GM12878 (cell line): ENCODE data around the gene EYS. TPM values are rescaled to one million over a fixed set of nuclear protein-coding genes. Genes with fewer than 3 reads are reported as not detected.

ENCODE experiments used
- ATAC-seq: fragments of 200-7000 bp; cut with Tn5 transposase; 3 replicates; pipeline ENCODE4 v1.9.1; 2020; ENCODE audit warnings: mild to moderate bottlenecking, moderate library complexity
- BruUV-seq: library from RNA; stranded (reverse); fragments of 400-500 nt; replicated peaks from 2 replicates; lab custom pipeline; 2021; lab: Mats Ljungman, UMichigan
- CTCF ChIA-PET: fragments of 300-600 bp; sonication (Branson Sonifier 250); formaldehyde crosslinking; extraction: SDS; loops from one replicate; lab custom pipeline; 2021; ENCODE audit warnings: inconsistent platforms; lab: Yijun Ruan, JAX
- POLR2A ChIA-PET: fragments of 350-600 bp; formaldehyde crosslinking; extraction: SDS; loops from one replicate; lab custom pipeline; 2021; ENCODE audit warnings: inconsistent platforms; lab: Charles Lee
- RAD21 ChIA-PET: fragments of 300-600 bp; sonication (Branson Sonifier 250); formaldehyde crosslinking; loops from one replicate; lab custom pipeline; 2023; ENCODE audit warnings: antibody characterized with exemption; ENCODE audit not compliant: unreplicated experiment; lab: Charles Lee
- SMC1A ChIA-PET: fragments of 300-600 bp; sonication (Branson Sonifier 250); formaldehyde crosslinking; loops from one replicate; lab custom pipeline; 2023; ENCODE audit not compliant: unreplicated experiment, uncharacterized antibody; lab: Charles Lee
- DNase-seq: peaks from one replicate; pipeline ENCODE4 v3.0.0-alpha.2; 2011; ENCODE audit warnings: low read depth, low spot score
- FAIRE-seq: peaks from 3 replicates; lab custom pipeline; 2011; peaks lifted over from hg19 to GRCh38; lab: Jason Lieb, UNC
- H2AFZ ChIP-seq: 2 replicates; pipeline ENCODE4 v1.6.0; 2011; ENCODE audit warnings: low read depth, low read length, control low read depth; ENCODE audit not compliant: control insufficient read depth
- H3K27ac ChIP-seq: 2 replicates; pipeline ENCODE4 v1.5.1; 2011; ENCODE audit warnings: control low read depth; ENCODE audit not compliant: control insufficient read depth, insufficient read depth
- H3K27me3 ChIP-seq, 2 experiments: replicated peaks in 1 of 2; 2 replicates each; pipeline versions ENCODE4 v1.6.0 to v1.6.1; 2011; ENCODE audit warnings: low read length in 1 of 2; ENCODE audit not compliant: control insufficient read depth in 2 of 2, insufficient read depth in 2 of 2
- H3K36me3 ChIP-seq, 2 experiments: 2 replicates each; pipeline ENCODE4 v1.5.1; 2011; ENCODE audit warnings: low read length in 1 of 2; ENCODE audit not compliant: control insufficient read depth in 2 of 2, insufficient read depth in 2 of 2
- H3K4me1 ChIP-seq: 2 replicates; pipeline ENCODE4 v1.6.1; 2011; ENCODE audit warnings: mild to moderate bottlenecking, low read length, moderate library complexity, mixed read lengths; ENCODE audit not compliant: control insufficient read depth, insufficient read depth
- H3K4me2 ChIP-seq: 2 replicates; pipeline ENCODE4 v1.6.0; 2011; ENCODE audit warnings: control low read depth; ENCODE audit not compliant: control insufficient read depth, insufficient read depth
- H3K4me3 ChIP-seq: fragments of 200-600 bp; sonication (generic); 2 replicates; pipeline ENCODE4 v1.5.1; 2016
- H3K79me2 ChIP-seq: 2 replicates; pipeline ENCODE4 v1.6.0; 2011; ENCODE audit warnings: low read length; ENCODE audit not compliant: control insufficient read depth, insufficient read depth
- H3K9ac ChIP-seq: 2 replicates; pipeline ENCODE4 v1.8.0; 2011; ENCODE audit warnings: low read length, control low read depth, mixed read lengths; ENCODE audit not compliant: control insufficient read depth, insufficient read depth
- H3K9me3 ChIP-seq: replicated peaks from 3 replicates; pipeline ENCODE4 v1.5.1; 2011; ENCODE audit warnings: mild to moderate bottlenecking, low read length; ENCODE audit not compliant: control insufficient read depth, insufficient read depth
- H4K20me1 ChIP-seq: 2 replicates; pipeline ENCODE4 v1.6.0; 2011; ENCODE audit not compliant: control insufficient read depth, insufficient read depth
- BRCA1 ChIP-seq: IDR thresholded peaks from 2 replicates; pipeline ENCODE4 v1.6.1; 2011; ENCODE audit warnings: low read depth, low read length, improper control_type of control experiment
- CBX3 ChIP-seq: fragments of 200-600 bp; sonication (generic); IDR thresholded peaks from 2 replicates; pipeline ENCODE4 v1.6.1; 2016; ENCODE audit warnings: low read depth, borderline replicate concordance
- CEBPB ChIP-seq, 2 experiments: fragments of 150-350 bp in 1 of 2; IDR thresholded peaks; 2 replicates each; pipeline ENCODE4 v1.6.1; 2012 to 2014; ENCODE audit warnings: low read depth in 2 of 2, low read length in 2 of 2, borderline replicate concordance in 1 of 2, inconsistent platforms in 1 of 2
- CHD4 ChIP-seq: fragments of 200-600 bp; sonication (generic); IDR thresholded peaks from 2 replicates; pipeline ENCODE4 v1.6.1; 2016; ENCODE audit warnings: mild to moderate bottlenecking
- FOS ChIP-seq: IDR thresholded peaks from 3 replicates; pipeline ENCODE4 v1.6.1; 2011; ENCODE audit warnings: borderline replicate concordance; ENCODE audit not compliant: insufficient read length; ENCODE audit errors: extremely low read depth
- FOXM1 ChIP-seq: IDR thresholded peaks from 2 replicates; pipeline ENCODE4 v1.6.1; 2012; ENCODE audit warnings: low read depth, mild to moderate bottlenecking, inconsistent platforms, low read length, moderate library complexity
- HDAC6 ChIP-seq: fragments of 200-600 bp; sonication (generic); IDR thresholded peaks from one replicate; pipeline ENCODE4 v1.8.0; 2017; ENCODE audit warnings: antibody characterized with exemption; ENCODE audit not compliant: unreplicated experiment
- IKZF2 ChIP-seq, 2 experiments: fragments of 450-650 bp; IDR thresholded peaks; 2 replicates each; pipeline ENCODE4 v1.6.1; 2017; ENCODE audit warnings: mild to moderate bottlenecking in 2 of 2, moderate library complexity in 2 of 2
- KLF5 ChIP-seq: fragments of 450-650 bp; IDR thresholded peaks from 2 replicates; pipeline ENCODE4 v1.6.1; 2014; ENCODE audit warnings: mild to moderate bottlenecking; ENCODE audit not compliant: partially characterized antibody
- MTA2 ChIP-seq: fragments of 450-650 bp; IDR thresholded peaks from 2 replicates; pipeline ENCODE4 v1.6.1; 2016; ENCODE audit warnings: low read depth, mild to moderate bottlenecking, moderate library complexity
- MTA3 ChIP-seq: IDR thresholded peaks from 2 replicates; pipeline ENCODE4 v1.6.1; 2012; ENCODE audit warnings: low read length, inconsistent platforms, borderline replicate concordance
- NFXL1 ChIP-seq: fragments of 450-650 bp; IDR thresholded peaks from 2 replicates; pipeline ENCODE4 v1.6.1; 2017; ENCODE audit warnings: antibody characterized with exemption, mild to moderate bottlenecking, borderline replicate concordance
- PML ChIP-seq: IDR thresholded peaks from 2 replicates; pipeline ENCODE4 v1.6.1; 2012; ENCODE audit warnings: low read length, inconsistent platforms
- RB1 ChIP-seq: fragments of 450-650 bp; formaldehyde crosslinking; IDR thresholded peaks from 2 replicates; pipeline ENCODE4 v1.6.1; 2017; ENCODE audit warnings: mild to moderate bottlenecking, borderline replicate concordance
- ZNF217 ChIP-seq: fragments of 450-650 bp; IDR thresholded peaks from 2 replicates; pipeline ENCODE4 v1.6.1; 2017; ENCODE audit warnings: antibody characterized with exemption, mild to moderate bottlenecking
- ZNF24 ChIP-seq: fragments of 450-650 bp; IDR thresholded peaks from 2 replicates; pipeline ENCODE4 v1.6.1; 2017; ENCODE audit warnings: antibody characterized with exemption, mild to moderate bottlenecking
- ZNF274 ChIP-seq: IDR thresholded peaks from one replicate; pipeline ENCODE4 v1.8.0; 2011; ENCODE audit not compliant: insufficient read length, insufficient read depth
- WGBS: methylation state at CpG from one replicate; pipeline ENCODE4 v1.1.6; 2016; ENCODE audit warnings: low lambda C conversion rate; ENCODE audit not compliant: insufficient replicate concordance, insufficient coverage; ENCODE audit errors: missing lambda C conversion rate; 5-methylcytosine and 5-hydroxymethylcytosine counted together
- in situ Hi-C: fragments of 300-500 bp; cut with MboI; formaldehyde crosslinking; loops from 9 replicates; pipeline ENCODE4 v1.14.3; 2018; ENCODE audit warnings: mixed read lengths
- intact Hi-C: fragments of 100-400 bp; cut with micrococcal nuclease; formaldehyde crosslinking; loops from one replicate; pipeline ENCODE4 v1.14.2; 2022; ENCODE audit not compliant: unreplicated experiment
- polyA plus RNA-seq, 11 experiments: library from polyadenylated mRNA; depleted of rRNA in 4 of 11; unstranded in 6 of 11; stranded (reverse) in 5 of 11; fragments of >200 nt; fragmentation: Nextera tagmentation in 4 of 11; fragmentation: Illumina TruSeq in 1 of 11; extraction: Ambion mirVana in 4 of 11; extraction: Trizol in 1 of 11; gene quantifications; 1 replicate in 1 of 11; 2 replicates in 10 of 11; pipeline versions ENCODE4 v1.2.1 to v1.2.3, GENCODE V29; 2011 to 2016; ENCODE audit warnings: inconsistent platforms in 2 of 11, missing spikeins in 2 of 11, low read depth in 1 of 11
- total RNA-seq, 4 experiments: library from RNA; depleted of rRNA in 3 of 4; stranded (reverse); fragments of >200 nt in 3 of 4; fragmentation: Illumina TruSeq in 1 of 4; extraction: Trizol in 1 of 4; gene quantifications; 2 replicates each; pipeline versions ENCODE4 v1.2.1 to v1.2.3, GENCODE V29; 2013 to 2021

Gene EYS
- total and polyA plus RNA-seq, 10 of the 15 experiments (the other 5 are each of a cell fraction or from before 2014, with no cell fraction given), result under 0.01 to 0.14 (median 0.02) TPM; not detected in 1

- TF ChIP-seq ZNF274, result no peak
- TF ChIP-seq FOS, result no peak
- no peak for TF ChIP-seq RB1
- TF ChIP-seq ZNF217, result no peak
- no peak for TF ChIP-seq FOXM1
- no peak for TF ChIP-seq IKZF2 (IDR thresholded peaks at IDR 0.05)
- no peak for TF ChIP-seq KLF5
- no peak for TF ChIP-seq BRCA1
- no peak for TF ChIP-seq MTA3
These were observed 1509.8 kb downstream of the EYS start (continued) for GRCh38 chr6:64197246-64197645.

GRCh38 chr6:64186592-64186991 lies 1520.4 kb downstream of the EYS start:
- WGBS, result 51% methylated on average over 8 of the region's 8 CpGs
- Histone ChIP-seq H3K36me3 (no peaks in the 10 kb centered on the region), H2AFZ (no peak overlapping the region), H3K4me1 (no peaks in the 10 kb centered on the region), H3K9ac (no peak overlapping the region), H3K79me2 (no peaks in the 10 kb centered on the region), H3K4me3 (no peak overlapping the region), H3K9me3 (no peaks in the 10 kb centered on the region; the same call in 2 of the 3 replicates), H3K27me3 (no peaks in the 10 kb centered on the region), H4K20me1 (no peaks in the 10 kb centered on the region), H3K4me2 (no peak overlapping the region), H3K27ac (no peak overlapping the region)
- RAD21 ChIA-PET, result no interaction called here
- TF ChIP-seq CEBPB (IDR thresholded peaks at IDR 0.05; ENCODE audit: borderline replicate concordance in 1 of 2, low read depth in 2 of 2, low read length in 2 of 2) (no peak), PML (no peak), ZNF274 (no peak), HDAC6 (no peak), MTA2 (no peak), CBX3 (no peak), KLF5 (no peak), ZNF24 (no peak), CHD4 (no peak), NFXL1 (no peak)
- POLR2A ChIA-PET, result no interaction called here
- intact Hi-C loops, result no loop called here
- no peak for DNase-seq
- no peak for FAIRE-seq
- CTCF ChIA-PET, result interaction anchor here (1.2 kb wide), 1 partner anchor 144 kb away, joined by 5 read pairs; no protein-coding TSS in a partner anchor
- no TSS peak for BruUV-seq
- SMC1A ChIA-PET, result no interaction called here
- ATAC-seq, result peak; percentile 22; the same call in 1 of the 3 replicates
- in situ Hi-C loops, result no loop called here
